Left renal cortex interstitium (tissue), 4 donors: ENCODE measurements around the gene ZNF436. TPM values are rescaled to one million over a fixed set of nuclear protein-coding genes. Genes with fewer than 3 reads are reported as not detected.
"Not testable (repeated sequence)": the region's sequence is repeated elsewhere in the genome, so short reads cannot be mapped to it uniquely, and the experiment has no call there.

ENCODE experiments used
- DNase-seq, 4 donors: peaks; one replicate each; pipeline ENCODE4 v3.0.0-alpha.2; 2013; ENCODE audit warnings: low read depth in 4 of 4, low spot score in 2 of 4, missing footprints in 1 of 4
- polyA plus RNA-seq, 4 donors: library from polyadenylated mRNA; unstranded; fragments of 120-200 nt; gene quantifications; one replicate each; pipeline ENCODE4 v1.2.1, GENCODE V29; 2013; ENCODE audit not compliant: insufficient read length in 4 of 4

Gene ZNF436
- polyA plus RNA-seq, 4 donors, result 27.2 to 34.7 (median 32.2) TPM

GRCh38 chr1:23331713-23332112 is 37.9 kb downstream of the ZNF436 start:
- no peak for DNase-seq

GRCh38 chr1:23330846-23331245 is 38.8 kb downstream of the ZNF436 start:
- DNase-seq, result no peak

DNA sequence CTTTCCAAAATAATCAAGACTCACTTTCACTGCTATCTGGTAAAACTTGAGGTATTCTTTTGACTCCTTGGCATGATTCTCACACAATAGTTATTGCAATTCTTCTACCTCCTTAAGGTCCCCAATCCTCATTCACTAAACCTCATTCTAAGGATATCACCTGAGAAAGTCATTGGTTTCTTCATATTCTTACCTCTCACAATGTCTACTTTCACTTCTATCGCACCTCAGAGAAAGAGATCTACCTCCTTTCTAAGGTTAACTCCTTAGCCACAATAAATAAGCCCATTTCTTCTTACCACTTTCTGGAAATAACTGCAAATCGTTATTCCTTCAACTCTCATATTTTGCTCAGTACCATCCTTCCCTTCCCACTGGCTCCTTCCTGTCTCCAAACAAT is 44.2 kb downstream of the ZNF436 start:
- no peak for DNase-seq

GRCh38 chr1:23322770-23323169 is 46.9 kb downstream of the ZNF436 start:
- DNase-seq, result no peak

DNA sequence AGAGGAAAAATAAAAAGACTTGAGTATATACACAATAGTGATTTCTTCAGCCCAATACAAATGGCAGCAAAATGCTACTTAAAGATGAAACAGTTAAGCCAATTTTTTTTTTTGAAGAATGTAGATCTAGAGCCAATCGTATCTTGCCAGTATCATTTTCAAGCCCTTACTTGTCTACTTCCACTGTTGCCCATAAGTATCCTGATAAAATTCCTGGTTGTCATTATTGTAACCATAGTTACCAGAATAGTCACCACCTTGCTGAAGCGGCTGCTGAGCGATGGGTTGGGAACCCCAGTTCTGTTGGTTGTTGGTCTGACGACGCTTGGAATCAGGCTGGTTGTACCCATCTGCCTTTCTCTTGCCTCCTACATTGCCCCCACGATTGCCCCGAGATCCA is 59.4 kb downstream of the ZNF436 start:
- not testable (repeated sequence) for DNase-seq

Other genes starting within 250 kb of the ZNF436 start
- gene LUZP1, start 201.0 kb downstream of the ZNF436 start, polyA plus RNA-seq, result 10 to 100 TPM; 30.7 to 35.7 (median 32.1) TPM
- gene HTR1D, start 152.3 kb downstream of the ZNF436 start, polyA plus RNA-seq, result under 1 TPM; 0.14 to 0.48 (median 0.29) TPM
- 100 to 1,000 TPM; 247 to 287 (median 255) TPM for gene HNRNPR, start 25.6 kb downstream of the ZNF436 start, polyA plus RNA-seq
- 10 to 100 TPM; 31.1 to 58.3 (median 47.5) TPM for gene TCEA3, start 54.9 kb upstream of the ZNF436 start, polyA plus RNA-seq
- gene ASAP3, start 114.3 kb upstream of the ZNF436 start, polyA plus RNA-seq, result 10 to 100 TPM; 34.5 to 42.1 (median 38.2) TPM
- 1 to 10 TPM; 4.2 to 6.1 (median 5.0) TPM for gene E2F2, start 161.4 kb upstream of the ZNF436 start, polyA plus RNA-seq
- gene ID3, start 189.7 kb upstream of the ZNF436 start, polyA plus RNA-seq, result 100 to 1,000 TPM; 303 to 480 (median 357) TPM